PC-3 (cell line): ENCODE data around the gene RBFOX2.

ENCODE experiments used
- CTCF ChIP-seq: fragments of 300-600 bp; sonication (generic); conservative IDR thresholded peaks from 2 replicates; pipeline ENCODE4 v1.5.1; 2017; ENCODE audit warnings: antibody characterized with exemption, low read depth, mild to moderate bottlenecking, low read length
- EZH2phosphoT487 ChIP-seq: fragments of 300-600 bp; sonication (generic); IDR thresholded peaks from 2 replicates; pipeline ENCODE4 v1.6.1; 2018; ENCODE audit warnings: mild to moderate bottlenecking, antibody characterized with exemption, low read length, borderline replicate concordance

- TF ChIP-seq CTCF (no peak), EZH2phosphoT487 (no peak)
These were observed 183.7 kb downstream of the RBFOX2 start for GRCh38 chr22:35844886-35845285.
